ENCODE measurements around the gene SRA1. TPM values are rescaled to one million over a fixed set of nuclear protein-coding genes. Genes with fewer than 3 reads are reported as not detected.
"Not testable (repeated sequence)": the region's sequence is repeated elsewhere in the genome, so short reads cannot be mapped to it uniquely, and the experiment has no call there.

The SRA1 gene
- total RNA-seq, 1 experiment from 2014 or later: 37.8 TPM

DNA sequence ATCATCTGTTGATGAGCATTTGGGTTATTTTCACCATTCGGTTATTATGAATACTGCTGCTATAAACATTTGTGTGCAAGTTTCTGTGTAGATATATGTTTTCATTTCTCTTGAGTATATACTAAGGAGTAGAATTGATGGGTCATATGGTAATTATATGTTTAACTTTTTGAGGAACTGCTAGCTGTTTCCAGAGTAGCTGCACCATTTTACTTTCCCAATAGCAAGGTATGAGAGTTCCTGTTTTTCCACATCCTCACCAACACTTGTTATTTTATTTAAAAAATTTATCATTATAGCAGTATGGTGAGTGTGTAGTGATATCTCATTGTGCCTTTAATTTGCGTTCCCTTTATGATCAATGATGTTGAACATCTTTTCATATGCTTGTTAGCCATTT is 46.5 kb upstream of the SRA1 start:
- TF ChIP-seq TCF7 (CRISPR knock-in tag; IDR thresholded peaks at IDR 0.05; ENCODE audit: low read depth) (no peak), JUN (CRISPR knock-in tag; IDR thresholded peaks at IDR 0.05) (no peak), MXD4 (CRISPR knock-in tag; IDR thresholded peaks at IDR 0.05; ENCODE audit: borderline replicate concordance) (no peak), ELF4 (CRISPR knock-in tag; IDR thresholded peaks at IDR 0.05; ENCODE audit: low read depth) (no peak), FOXK1 (CRISPR knock-in tag; IDR thresholded peaks at IDR 0.05) (no peak)
- TF ChIP-seq, protein P1, sequence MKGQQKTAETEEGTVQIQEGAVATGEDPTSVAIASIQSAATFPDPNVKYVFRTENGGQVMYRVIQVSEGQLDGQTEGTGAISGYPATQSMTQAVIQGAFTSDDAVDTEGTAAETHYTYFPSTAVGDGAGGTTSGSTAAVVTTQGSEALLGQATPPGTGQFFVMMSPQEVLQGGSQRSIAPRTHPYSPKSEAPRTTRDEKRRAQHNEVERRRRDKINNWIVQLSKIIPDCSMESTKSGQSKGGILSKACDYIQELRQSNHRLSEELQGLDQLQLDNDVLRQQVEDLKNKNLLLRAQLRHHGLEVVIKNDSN (CRISPR knock-in tag; IDR thresholded peaks at IDR 0.05): no peak
- TF ChIP-seq, protein P2, sequence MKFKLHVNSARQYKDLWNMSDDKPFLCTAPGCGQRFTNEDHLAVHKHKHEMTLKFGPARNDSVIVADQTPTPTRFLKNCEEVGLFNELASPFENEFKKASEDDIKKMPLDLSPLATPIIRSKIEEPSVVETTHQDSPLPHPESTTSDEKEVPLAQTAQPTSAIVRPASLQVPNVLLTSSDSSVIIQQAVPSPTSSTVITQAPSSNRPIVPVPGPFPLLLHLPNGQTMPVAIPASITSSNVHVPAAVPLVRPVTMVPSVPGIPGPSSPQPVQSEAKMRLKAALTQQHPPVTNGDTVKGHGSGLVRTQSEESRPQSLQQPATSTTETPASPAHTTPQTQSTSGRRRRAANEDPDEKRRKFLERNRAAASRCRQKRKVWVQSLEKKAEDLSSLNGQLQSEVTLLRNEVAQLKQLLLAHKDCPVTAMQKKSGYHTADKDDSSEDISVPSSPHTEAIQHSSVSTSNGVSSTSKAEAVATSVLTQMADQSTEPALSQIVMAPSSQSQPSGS (CRISPR knock-in tag; IDR thresholded peaks at IDR 0.05; ENCODE audit: borderline replicate concordance, low read depth): no peak
- TF ChIP-seq, protein P3, sequence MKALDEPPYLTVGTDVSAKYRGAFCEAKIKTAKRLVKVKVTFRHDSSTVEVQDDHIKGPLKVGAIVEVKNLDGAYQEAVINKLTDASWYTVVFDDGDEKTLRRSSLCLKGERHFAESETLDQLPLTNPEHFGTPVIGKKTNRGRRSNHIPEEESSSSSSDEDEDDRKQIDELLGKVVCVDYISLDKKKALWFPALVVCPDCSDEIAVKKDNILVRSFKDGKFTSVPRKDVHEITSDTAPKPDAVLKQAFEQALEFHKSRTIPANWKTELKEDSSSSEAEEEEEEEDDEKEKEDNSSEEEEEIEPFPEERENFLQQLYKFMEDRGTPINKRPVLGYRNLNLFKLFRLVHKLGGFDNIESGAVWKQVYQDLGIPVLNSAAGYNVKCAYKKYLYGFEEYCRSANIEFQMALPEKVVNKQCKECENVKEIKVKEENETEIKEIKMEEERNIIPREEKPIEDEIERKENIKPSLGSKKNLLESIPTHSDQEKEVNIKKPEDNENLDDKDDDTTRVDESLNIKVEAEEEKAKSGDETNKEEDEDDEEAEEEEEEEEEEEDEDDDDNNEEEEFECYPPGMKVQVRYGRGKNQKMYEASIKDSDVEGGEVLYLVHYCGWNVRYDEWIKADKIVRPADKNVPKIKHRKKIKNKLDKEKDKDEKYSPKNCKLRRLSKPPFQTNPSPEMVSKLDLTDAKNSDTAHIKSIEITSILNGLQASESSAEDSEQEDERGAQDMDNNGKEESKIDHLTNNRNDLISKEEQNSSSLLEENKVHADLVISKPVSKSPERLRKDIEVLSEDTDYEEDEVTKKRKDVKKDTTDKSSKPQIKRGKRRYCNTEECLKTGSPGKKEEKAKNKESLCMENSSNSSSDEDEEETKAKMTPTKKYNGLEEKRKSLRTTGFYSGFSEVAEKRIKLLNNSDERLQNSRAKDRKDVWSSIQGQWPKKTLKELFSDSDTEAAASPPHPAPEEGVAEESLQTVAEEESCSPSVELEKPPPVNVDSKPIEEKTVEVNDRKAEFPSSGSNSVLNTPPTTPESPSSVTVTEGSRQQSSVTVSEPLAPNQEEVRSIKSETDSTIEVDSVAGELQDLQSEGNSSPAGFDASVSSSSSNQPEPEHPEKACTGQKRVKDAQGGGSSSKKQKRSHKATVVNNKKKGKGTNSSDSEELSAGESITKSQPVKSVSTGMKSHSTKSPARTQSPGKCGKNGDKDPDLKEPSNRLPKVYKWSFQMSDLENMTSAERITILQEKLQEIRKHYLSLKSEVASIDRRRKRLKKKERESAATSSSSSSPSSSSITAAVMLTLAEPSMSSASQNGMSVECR (CRISPR knock-in tag; IDR thresholded peaks at IDR 0.05; ENCODE audit: borderline replicate concordance): no peak
- TF ChIP-seq, protein P4, sequence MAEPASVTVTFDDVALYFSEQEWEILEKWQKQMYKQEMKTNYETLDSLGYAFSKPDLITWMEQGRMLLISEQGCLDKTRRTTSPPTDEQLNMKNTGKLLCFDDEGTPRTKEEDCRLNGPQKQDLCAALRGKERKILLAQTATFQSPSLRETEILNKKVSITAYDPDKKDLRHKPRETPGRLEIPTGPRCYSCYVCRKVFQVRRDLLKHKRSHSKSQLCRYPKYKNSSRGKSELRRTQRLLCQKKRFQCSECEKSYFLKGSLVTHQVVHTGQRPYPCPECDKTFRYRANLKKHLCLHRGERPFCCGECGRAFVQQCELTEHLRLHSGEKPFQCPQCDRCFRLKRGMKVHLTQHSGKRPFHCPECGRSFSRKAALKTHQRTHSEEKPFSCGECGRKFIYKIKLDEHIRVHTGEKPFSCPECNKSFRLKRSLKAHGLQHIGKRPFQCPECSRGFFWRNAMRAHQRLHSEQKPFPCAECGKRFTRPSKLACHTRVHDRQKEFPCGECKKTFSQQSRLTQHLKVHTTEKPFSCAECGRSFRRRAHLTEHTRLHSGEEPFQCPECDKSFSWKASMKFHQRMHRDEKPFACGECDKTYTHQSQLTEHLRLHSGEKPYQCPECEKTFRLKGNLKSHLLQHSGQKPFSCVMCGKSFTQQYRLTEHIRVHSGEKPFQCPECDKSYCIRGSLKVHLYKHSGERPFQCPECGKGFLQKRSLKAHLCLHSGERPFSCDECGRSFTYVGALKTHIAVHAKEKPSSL (CRISPR knock-in tag; conservative IDR thresholded peaks at IDR 0.05): no peak
- TF ChIP-seq, protein P5, sequence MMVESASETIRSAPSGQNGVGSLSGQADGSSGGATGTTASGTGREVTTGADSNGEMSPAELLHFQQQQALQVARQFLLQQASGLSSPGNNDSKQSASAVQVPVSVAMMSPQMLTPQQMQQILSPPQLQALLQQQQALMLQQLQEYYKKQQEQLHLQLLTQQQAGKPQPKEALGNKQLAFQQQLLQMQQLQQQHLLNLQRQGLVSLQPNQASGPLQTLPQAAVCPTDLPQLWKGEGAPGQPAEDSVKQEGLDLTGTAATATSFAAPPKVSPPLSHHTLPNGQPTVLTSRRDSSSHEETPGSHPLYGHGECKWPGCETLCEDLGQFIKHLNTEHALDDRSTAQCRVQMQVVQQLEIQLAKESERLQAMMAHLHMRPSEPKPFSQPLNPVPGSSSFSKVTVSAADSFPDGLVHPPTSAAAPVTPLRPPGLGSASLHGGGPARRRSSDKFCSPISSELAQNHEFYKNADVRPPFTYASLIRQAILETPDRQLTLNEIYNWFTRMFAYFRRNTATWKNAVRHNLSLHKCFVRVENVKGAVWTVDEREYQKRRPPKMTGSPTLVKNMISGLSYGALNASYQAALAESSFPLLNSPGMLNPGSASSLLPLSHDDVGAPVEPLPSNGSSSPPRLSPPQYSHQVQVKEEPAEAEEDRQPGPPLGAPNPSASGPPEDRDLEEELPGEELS (CRISPR knock-in tag; IDR thresholded peaks at IDR 0.05): no peak
- H3K27me3 Mint-ChIP-seq (ENCODE audit: low read depth): peaks cover 20% of the 10 kb centered on the region
- DNase-seq (ENCODE audit: low spot score): no peak
- no peaks in the 10 kb centered on the region for H3K4me1 Mint-ChIP-seq
- H3K27ac Mint-ChIP-seq: no peak overlapping the region
- H3K4me3 Mint-ChIP-seq: no peak overlapping the region
- peaks cover 28% of the 10 kb centered on the region for H3K9me3 Mint-ChIP-seq
- no peak for ATAC-seq
- ChIA-PET POLR2A (no interaction called here), CTCF (no interaction called here)
- no peaks in the 10 kb centered on the region for H3K36me3 Mint-ChIP-seq

DNA sequence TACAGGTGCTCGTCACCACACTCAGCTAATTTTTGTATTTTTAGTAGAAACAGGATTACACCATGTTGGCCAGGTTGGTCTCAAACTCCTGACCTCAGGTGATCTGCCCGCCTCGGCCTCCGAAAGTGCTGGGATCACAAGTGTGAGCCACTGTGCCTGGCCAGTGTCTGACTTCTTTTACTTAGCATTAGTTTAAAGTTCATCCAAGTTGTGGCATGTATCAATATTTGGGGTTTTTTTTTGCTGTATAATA is 46.1 kb upstream of the SRA1 start:
- peaks cover 23% of the 10 kb centered on the region for H3K27me3 Mint-ChIP-seq (ENCODE audit: low read depth)
- H3K4me3 Mint-ChIP-seq; ATAC-seq; H3K27ac Mint-ChIP-seq; CTCF ChIA-PET; H3K36me3 Mint-ChIP-seq; DNase-seq (ENCODE audit: low spot score); POLR2A ChIA-PET; H3K4me1 Mint-ChIP-seq: not testable (repeated sequence)
- H3K9me3 Mint-ChIP-seq: peaks cover 24% of the 10 kb centered on the region

DNA sequence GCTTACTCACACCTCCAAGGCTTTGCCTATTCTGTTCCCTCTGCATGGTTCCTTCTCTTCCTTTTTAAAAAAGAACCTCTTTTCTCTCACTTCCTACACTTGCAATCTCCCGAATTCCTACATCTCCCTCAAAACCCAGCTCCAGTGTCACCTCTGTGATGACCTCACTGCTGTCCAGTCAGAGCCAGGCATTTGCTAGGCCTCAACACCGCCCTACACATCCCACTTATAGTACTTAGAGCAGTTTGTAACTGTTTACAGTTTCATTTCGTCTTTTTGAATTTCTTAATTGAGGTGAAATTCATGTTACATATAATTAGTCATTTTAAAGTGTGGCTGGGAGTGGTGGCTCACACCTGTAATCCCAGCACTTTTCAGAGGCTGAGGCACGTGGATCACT is 44.9 kb upstream of the SRA1 start:
- H3K27me3 Mint-ChIP-seq (ENCODE audit: low read depth): peaks cover 23% of the 10 kb centered on the region
- TF ChIP-seq GABPB1 (CRISPR knock-in tag; IDR thresholded peaks at IDR 0.05) (no peak), TP53 (CRISPR knock-in tag; IDR thresholded peaks at IDR 0.05) (no peak), FOXP1 (CRISPR knock-in tag; IDR thresholded peaks at IDR 0.05; ENCODE audit: borderline replicate concordance) (no peak), JAZF1 (CRISPR knock-in tag; IDR thresholded peaks at IDR 0.05) (no peak), ZNF219 (CRISPR knock-in tag; IDR thresholded peaks at IDR 0.05; ENCODE audit: borderline replicate concordance) (no peak)
- TF ChIP-seq, protein P6, sequence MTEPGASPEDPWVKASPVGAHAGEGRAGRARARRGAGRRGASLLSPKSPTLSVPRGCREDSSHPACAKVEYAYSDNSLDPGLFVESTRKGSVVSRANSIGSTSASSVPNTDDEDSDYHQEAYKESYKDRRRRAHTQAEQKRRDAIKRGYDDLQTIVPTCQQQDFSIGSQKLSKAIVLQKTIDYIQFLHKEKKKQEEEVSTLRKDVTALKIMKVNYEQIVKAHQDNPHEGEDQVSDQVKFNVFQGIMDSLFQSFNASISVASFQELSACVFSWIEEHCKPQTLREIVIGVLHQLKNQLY (CRISPR knock-in tag; IDR thresholded peaks at IDR 0.05): no peak
- TF ChIP-seq, protein P2 (CRISPR knock-in tag; IDR thresholded peaks at IDR 0.05; ENCODE audit: borderline replicate concordance, low read depth): no peak
- ChIA-PET CTCF (no interaction called here), POLR2A (no interaction called here)
- no peak overlapping the region for H3K27ac Mint-ChIP-seq
- no peak for DNase-seq (ENCODE audit: low spot score)
- H3K9me3 Mint-ChIP-seq: peaks cover 18% of the 10 kb centered on the region
- ATAC-seq: no peak
- no peaks in the 10 kb centered on the region for H3K4me1 Mint-ChIP-seq
- no peak overlapping the region for H3K4me3 Mint-ChIP-seq
- no peaks in the 10 kb centered on the region for H3K36me3 Mint-ChIP-seq
